ENCODE results near the gene LARGE2.

The LARGE2 gene

GRCh38 chr11:45947885-45948284 lies 25.4 kb downstream of the LARGE2 start:
- no peaks in the 10 kb centered on the region for H3K27me3 ChIP-seq (ENCODE audit: insufficient read depth, low read length)
- no peak overlapping the region for H3K23ac ChIP-seq (ENCODE audit: low read length)
- H4K8ac ChIP-seq (ENCODE audit: low read depth, low read length) = no peak overlapping the region
- H3K4me1 ChIP-seq (ENCODE audit: control insufficient read depth in 1 of 2, insufficient read depth in 2 of 2, low read length in 2 of 2) = no peaks in the 10 kb centered on the region
- no peak overlapping the region for H2BK12ac ChIP-seq (ENCODE audit: low read length)
- H2BK5ac ChIP-seq (ENCODE audit: low read depth, low read length, poor library complexity) = no peak overlapping the region
- no peak overlapping the region for H3K14ac ChIP-seq (ENCODE audit: low read length)
- DNase-seq = no peak
- H3K4me2 ChIP-seq (ENCODE audit: low read length) = no peak overlapping the region
- no peak overlapping the region for H2AFZ ChIP-seq (ENCODE audit: insufficient read depth, low read length, poor library complexity)
- no peak overlapping the region for H2BK120ac ChIP-seq (ENCODE audit: insufficient read depth, low read length, poor library complexity)
- peaks cover 2 to 16% of the 10 kb centered on the region in 2 experiments for H3K36me3 ChIP-seq (ENCODE audit: control insufficient read depth in 1 of 2, insufficient read depth in 2 of 2, low read length in 2 of 2)
- H2AK5ac ChIP-seq (ENCODE audit: low read length) = no peak overlapping the region
- H3K4ac ChIP-seq (ENCODE audit: low read depth, low read length) = no peak overlapping the region
- no peak overlapping the region for H3K27ac ChIP-seq (ENCODE audit: low read depth, low read length)
- H3K79me2 ChIP-seq (ENCODE audit: control insufficient read depth, insufficient read depth, low read length, poor library complexity) = no peaks in the 10 kb centered on the region
- H3K18ac ChIP-seq (ENCODE audit: low read length) = no peak overlapping the region
- no peak overlapping the region for H4K91ac ChIP-seq (ENCODE audit: low read depth, low read length)
- WGBS (ENCODE audit: extremely low coverage, insufficient coverage, insufficient read length) = no CpG with 5 or more reads among the region's 1 CpG
- no peak overlapping the region for H3K9ac ChIP-seq (ENCODE audit: low read length)
- no peak overlapping the region for H3K4me3 ChIP-seq (ENCODE audit: low read depth, low read length)
- no peaks in the 10 kb centered on the region for H3K79me1 ChIP-seq (ENCODE audit: low read length)
- H3K9me3 ChIP-seq (ENCODE audit: insufficient read depth, low read depth, low read length) = no peaks in the 10 kb centered on the region
- no peak overlapping the region for H4K12ac ChIP-seq (ENCODE audit: low read depth, low read length)

- no peak overlapping the region for H2AK5ac ChIP-seq (ENCODE audit: low read length)
- no peak overlapping the region for H3K18ac ChIP-seq (ENCODE audit: low read length)
- no peak overlapping the region for H4K12ac ChIP-seq (ENCODE audit: low read depth, low read length)
- H3K14ac ChIP-seq (ENCODE audit: low read length) = no peak overlapping the region
- no peak overlapping the region for H4K91ac ChIP-seq (ENCODE audit: low read depth, low read length)
- H4K8ac ChIP-seq (ENCODE audit: low read depth, low read length) = no peak overlapping the region
- no peak overlapping the region for H3K4me3 ChIP-seq (ENCODE audit: low read depth, low read length)
- H3K36me3 ChIP-seq (ENCODE audit: control insufficient read depth in 1 of 2, insufficient read depth in 2 of 2, low read length in 2 of 2) = peaks cover 2 to 17% of the 10 kb centered on the region in 2 experiments
- no peak overlapping the region for H3K4me2 ChIP-seq (ENCODE audit: low read length)
- H3K27ac ChIP-seq (ENCODE audit: low read depth, low read length) = no peak overlapping the region
- no peak overlapping the region for H2AFZ ChIP-seq (ENCODE audit: insufficient read depth, low read length, poor library complexity)
- no peak overlapping the region for H3K23ac ChIP-seq (ENCODE audit: low read length)
- H2BK120ac ChIP-seq (ENCODE audit: insufficient read depth, low read length, poor library complexity) = no peak overlapping the region
- no peaks in the 10 kb centered on the region for H3K79me2 ChIP-seq (ENCODE audit: control insufficient read depth, insufficient read depth, low read length, poor library complexity)
- H3K9me3 ChIP-seq (ENCODE audit: insufficient read depth, low read depth, low read length) = no peaks in the 10 kb centered on the region
- no peaks in the 10 kb centered on the region for H3K4me1 ChIP-seq (ENCODE audit: control insufficient read depth in 1 of 2, insufficient read depth in 2 of 2, low read length in 2 of 2)
- no CpG with 5 or more reads among the region's 3 CpGs for WGBS (ENCODE audit: extremely low coverage, insufficient coverage, insufficient read length)
- no peak for DNase-seq
- H2BK12ac ChIP-seq (ENCODE audit: low read length) = no peak overlapping the region
- no peak overlapping the region for H2BK5ac ChIP-seq (ENCODE audit: low read depth, low read length, poor library complexity)
- H3K9ac ChIP-seq (ENCODE audit: low read length) = no peak overlapping the region
- H3K4ac ChIP-seq (ENCODE audit: low read depth, low read length) = no peak overlapping the region
- no peaks in the 10 kb centered on the region for H3K79me1 ChIP-seq (ENCODE audit: low read length)
- H3K27me3 ChIP-seq (ENCODE audit: insufficient read depth, low read length) = no peaks in the 10 kb centered on the region
These were observed 25.9 kb downstream of the LARGE2 start for GRCh38 chr11:45948356-45948755.

DNA sequence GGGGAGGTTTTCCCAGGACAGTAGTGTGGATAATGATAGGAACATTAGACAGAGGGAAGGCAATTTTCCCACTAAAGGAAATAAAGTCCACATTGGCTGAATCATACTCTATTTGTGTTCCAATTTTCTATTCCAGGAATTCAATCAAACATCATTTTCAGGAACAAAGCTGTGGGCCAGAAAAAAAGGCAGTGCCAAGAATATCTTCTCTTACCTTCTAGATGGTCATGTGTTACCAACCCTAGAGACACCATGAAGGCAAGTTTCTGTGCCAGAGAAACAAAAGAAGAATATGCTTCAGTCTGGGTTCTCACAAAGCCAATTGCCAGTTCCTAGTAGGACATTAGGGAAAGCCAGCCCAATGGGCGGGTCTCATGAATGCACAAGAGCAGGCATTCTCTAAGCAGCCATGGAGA lies 27.5 kb downstream of the LARGE2 start:
- WGBS (ENCODE audit: extremely low coverage, insufficient coverage, insufficient read length) = no CpG with 5 or more reads among the region's 1 CpG
- H3K79me1 ChIP-seq (ENCODE audit: low read length) = no peaks in the 10 kb centered on the region
- H3K14ac ChIP-seq (ENCODE audit: low read length) = no peak overlapping the region

DNA sequence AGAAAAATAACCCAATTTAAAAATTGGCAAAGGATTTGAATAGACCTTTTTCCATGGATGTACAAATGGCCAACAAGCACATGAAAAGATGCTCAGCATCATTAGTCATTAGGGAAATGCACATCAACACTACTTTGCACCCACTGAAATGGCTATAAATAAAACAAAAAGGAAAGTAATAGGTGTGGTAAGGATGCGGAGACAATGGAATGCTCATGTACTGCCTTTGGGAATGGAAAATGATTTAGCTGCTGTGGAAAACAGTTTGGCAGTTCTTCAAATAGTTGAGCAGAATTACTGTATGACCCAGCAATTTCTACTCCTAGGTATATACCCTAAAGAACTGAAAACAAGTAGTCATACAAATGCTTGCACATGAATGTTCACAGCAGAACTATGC lies 37.4 kb downstream of the LARGE2 start:
- no peak overlapping the region for H4K12ac ChIP-seq (ENCODE audit: low read depth, low read length)
- no peak overlapping the region for H2BK5ac ChIP-seq (ENCODE audit: low read depth, low read length, poor library complexity)
- no peak for DNase-seq
- no peaks in the 10 kb centered on the region for H3K4me1 ChIP-seq (ENCODE audit: control insufficient read depth in 1 of 2, insufficient read depth in 2 of 2, low read length in 2 of 2)
- H3K4ac ChIP-seq (ENCODE audit: low read depth, low read length) = no peak overlapping the region
- no peak overlapping the region for H4K91ac ChIP-seq (ENCODE audit: low read depth, low read length)
- no peak overlapping the region for H3K23ac ChIP-seq (ENCODE audit: low read length)
- H3K4me3 ChIP-seq (ENCODE audit: low read depth, low read length) = no peak overlapping the region
- H4K8ac ChIP-seq (ENCODE audit: low read depth, low read length) = no peak overlapping the region
- H2AFZ ChIP-seq (ENCODE audit: insufficient read depth, low read length, poor library complexity) = no peak overlapping the region
- H3K9ac ChIP-seq (ENCODE audit: low read length) = no peak overlapping the region
- no peaks in the 10 kb centered on the region for H3K79me2 ChIP-seq (ENCODE audit: control insufficient read depth, insufficient read depth, low read length, poor library complexity)
- no peak overlapping the region for H3K4me2 ChIP-seq (ENCODE audit: low read length)
- H2AK5ac ChIP-seq (ENCODE audit: low read length) = no peak overlapping the region
- H3K18ac ChIP-seq (ENCODE audit: low read length) = no peak overlapping the region
- H2BK120ac ChIP-seq (ENCODE audit: insufficient read depth, low read length, poor library complexity) = no peak overlapping the region
- H3K9me3 ChIP-seq (ENCODE audit: insufficient read depth, low read depth, low read length) = no peaks in the 10 kb centered on the region
- H3K14ac ChIP-seq (ENCODE audit: low read length) = no peak overlapping the region
- no peak overlapping the region for H3K27ac ChIP-seq (ENCODE audit: low read depth, low read length)
- WGBS (ENCODE audit: extremely low coverage, insufficient coverage, insufficient read length) = no CpG with 5 or more reads among the region's 1 CpG
- H2BK12ac ChIP-seq (ENCODE audit: low read length) = no peak overlapping the region
- no peaks in the 10 kb centered on the region for H3K27me3 ChIP-seq (ENCODE audit: insufficient read depth, low read length)
- H3K36me3 ChIP-seq (ENCODE audit: control insufficient read depth in 1 of 2, insufficient read depth in 2 of 2, low read length in 2 of 2) = peaks cover 0 to 6% of the 10 kb centered on the region in 2 experiments
- no peaks in the 10 kb centered on the region for H3K79me1 ChIP-seq (ENCODE audit: low read length)

More for the DNA sequence above, 27.5 kb downstream of the LARGE2 start:
- Histone ChIP-seq H3K27me3 (ENCODE audit: insufficient read depth, low read length) (no peaks in the 10 kb centered on the region), H3K18ac (ENCODE audit: low read length) (no peak overlapping the region), H3K4me2 (ENCODE audit: low read length) (no peak overlapping the region), H2AFZ (ENCODE audit: insufficient read depth, low read length, poor library complexity) (no peak overlapping the region), H2BK5ac (ENCODE audit: low read depth, low read length, poor library complexity) (no peak overlapping the region), H3K9ac (ENCODE audit: low read length) (no peak overlapping the region), H3K27ac (ENCODE audit: low read depth, low read length) (no peak overlapping the region), H4K12ac (ENCODE audit: low read depth, low read length) (no peak overlapping the region), H3K4ac (ENCODE audit: low read depth, low read length) (no peak overlapping the region), H3K4me1 (ENCODE audit: control insufficient read depth in 1 of 2, insufficient read depth in 2 of 2, low read length in 2 of 2) (no peaks in the 10 kb centered on the region), H3K9me3 (ENCODE audit: insufficient read depth, low read depth, low read length) (no peaks in the 10 kb centered on the region), H4K91ac (ENCODE audit: low read depth, low read length) (no peak overlapping the region), H2AK5ac (ENCODE audit: low read length) (no peak overlapping the region), H3K79me2 (ENCODE audit: control insufficient read depth, insufficient read depth, low read length, poor library complexity) (no peaks in the 10 kb centered on the region), H4K8ac (ENCODE audit: low read depth, low read length) (no peak overlapping the region), H2BK120ac (ENCODE audit: insufficient read depth, low read length, poor library complexity) (no peak overlapping the region), H3K36me3 (ENCODE audit: control insufficient read depth in 1 of 2, insufficient read depth in 2 of 2, low read length in 2 of 2) (peaks cover 2 to 15% of the 10 kb centered on the region in 2 experiments), H3K4me3 (ENCODE audit: low read depth, low read length) (no peak overlapping the region), H3K23ac (ENCODE audit: low read length) (no peak overlapping the region), H2BK12ac (ENCODE audit: low read length) (no peak overlapping the region)
- DNase-seq = no peak
